Smooth muscle cell (in vitro differentiated cells): ENCODE results near the gene DNER. TPM values are rescaled to one million over a fixed set of nuclear protein-coding genes. Genes with fewer than 3 reads are reported as not detected.

Experiments used
- DNase-seq: peaks from one replicate; lab custom pipeline; 2025; ENCODE audit not compliant: unreplicated experiment; lab: John Stamatoyannopoulos, UW
- H2AFZ ChIP-seq: fragments of 200-600 bp; sonication (generic); 2 replicates; pipeline ENCODE4 v1.6.0; 2016; ENCODE audit warnings: antibody characterized with exemption, low read depth, mild to moderate bottlenecking
- H3F3A ChIP-seq: fragments of 200-600 bp; sonication (generic); 2 replicates; pipeline ENCODE4 v1.6.0; 2017; ENCODE audit warnings: antibody characterized with exemption, low read depth
- H3K27ac ChIP-seq: fragments of 200-600 bp; sonication (generic); 2 replicates; pipeline ENCODE4 v1.5.1; 2016; ENCODE audit warnings: low read depth, mild to moderate bottlenecking
- H3K27me3 ChIP-seq: fragments of 200-600 bp; sonication (generic); 2 replicates; pipeline ENCODE4 v1.6.1; 2016; ENCODE audit warnings: low read depth, mild to moderate bottlenecking
- H3K36me3 ChIP-seq: fragments of 200-600 bp; sonication (generic); 2 replicates; pipeline ENCODE4 v1.5.1; 2016; ENCODE audit warnings: low read depth
- H3K4me1 ChIP-seq: fragments of 200-600 bp; sonication (generic); 2 replicates; pipeline ENCODE4 v1.5.1; 2016; ENCODE audit warnings: low read depth
- H3K4me2 ChIP-seq: fragments of 200-600 bp; sonication (generic); 2 replicates; pipeline ENCODE4 v1.6.0; 2016; ENCODE audit warnings: mild to moderate bottlenecking
- H3K4me3 ChIP-seq: fragments of 200-600 bp; sonication (generic); 2 replicates; pipeline ENCODE4 v1.5.1; 2016; ENCODE audit warnings: mild to moderate bottlenecking
- H3K79me2 ChIP-seq: fragments of 200-600 bp; sonication (generic); 2 replicates; pipeline ENCODE4 v1.6.0; 2016; ENCODE audit warnings: low read depth, mild to moderate bottlenecking
- H3K9ac ChIP-seq: fragments of 200-600 bp; sonication (generic); 2 replicates; pipeline ENCODE4 v1.6.0; 2016; ENCODE audit warnings: low read depth
- H3K9me3 ChIP-seq: fragments of 200-600 bp; sonication (generic); replicated peaks from 2 replicates; pipeline ENCODE4 v1.5.1; 2016; ENCODE audit warnings: low read depth
- H4K20me1 ChIP-seq: fragments of 200-600 bp; sonication (generic); 2 replicates; pipeline ENCODE4 v1.6.0; 2016; ENCODE audit warnings: low read depth
- CTCF ChIP-seq: fragments of 200-600 bp; sonication (generic); IDR thresholded peaks from 2 replicates; pipeline ENCODE4 v1.5.1; 2017; ENCODE audit warnings: borderline replicate concordance, mild to moderate bottlenecking, antibody characterized with exemption; ENCODE audit not compliant: insufficient read depth, poor library complexity, severe bottlenecking
- WGBS: methylation state at CpG from one replicate; pipeline ENCODE4 v1.1.7; 2016; ENCODE audit warnings: low lambda C conversion rate; 5-methylcytosine and 5-hydroxymethylcytosine counted together
- polyA plus RNA-seq: library from polyadenylated mRNA; unstranded; fragments of >200 nt; fragmentation: Nextera tagmentation; extraction: Ambion mirVana; gene quantifications from 2 replicates; pipeline ENCODE4 v1.2.1, GENCODE V29; 2016
- total RNA-seq: library from RNA; depleted of rRNA; stranded (reverse); fragments of >200 nt; gene quantifications from 2 replicates; pipeline ENCODE4 v1.2.3, GENCODE V29; 2014

Gene DNER
- total and polyA plus RNA-seq, 2 experiments from 2014 or later, result 0.31 to 0.61 TPM

GRCh38 chr2:229601936-229602335, 112.4 kb downstream of the DNER start:
- no peak overlapping the region for H2AFZ ChIP-seq
- DNase-seq, result no peak
- H3F3A ChIP-seq, result no peaks in the 10 kb centered on the region
- H3K27me3 ChIP-seq, result peaks cover 4% of the 10 kb centered on the region
- no peak overlapping the region for H3K27ac ChIP-seq
- H3K4me2 ChIP-seq, result no peak overlapping the region
- no peaks in the 10 kb centered on the region for H4K20me1 ChIP-seq
- H3K36me3 ChIP-seq, result no peaks in the 10 kb centered on the region
- no peak overlapping the region for H3K4me3 ChIP-seq
- no peak for TF ChIP-seq CTCF
- H3K4me1 ChIP-seq, result no peaks in the 10 kb centered on the region
- no peaks in the 10 kb centered on the region for H3K79me2 ChIP-seq
- H3K9ac ChIP-seq, result no peak overlapping the region
- WGBS, result 88% methylated on average over 3 of the region's 3 CpGs
- no peaks in the 10 kb centered on the region for H3K9me3 ChIP-seq

- Histone ChIP-seq H3K79me2 (no peaks in the 10 kb centered on the region), H2AFZ (no peak overlapping the region), H3K27me3 (peaks cover 4% of the 10 kb centered on the region), H3K36me3 (no peaks in the 10 kb centered on the region), H3K4me1 (no peaks in the 10 kb centered on the region), H3K4me3 (no peak overlapping the region), H3K27ac (no peak overlapping the region), H3K9ac (no peak overlapping the region), H3K9me3 (no peaks in the 10 kb centered on the region), H3K4me2 (no peak overlapping the region), H3F3A (no peaks in the 10 kb centered on the region), H4K20me1 (no peaks in the 10 kb centered on the region)
- no peak for DNase-seq
- TF ChIP-seq CTCF, result no peak
- 76% methylated on average over 2 of the region's 2 CpGs for WGBS
Observed at GRCh38 chr2:229601396-229601795, 113.0 kb downstream of the DNER start.

GRCh38 chr2:229598227-229598626, 116.1 kb downstream of the DNER start:
- Histone ChIP-seq H3K27me3 (peaks cover 4% of the 10 kb centered on the region), H4K20me1 (no peaks in the 10 kb centered on the region), H3K4me1 (no peaks in the 10 kb centered on the region), H3K27ac (no peak overlapping the region), H3K36me3 (no peaks in the 10 kb centered on the region), H3K9me3 (no peaks in the 10 kb centered on the region), H3K9ac (no peak overlapping the region), H3K4me2 (no peak overlapping the region), H3K79me2 (no peaks in the 10 kb centered on the region), H3K4me3 (no peak overlapping the region), H3F3A (no peaks in the 10 kb centered on the region), H2AFZ (no peak overlapping the region)
- no peak for DNase-seq
- 70% methylated on average over 3 of the region's 3 CpGs for WGBS
- no peak for TF ChIP-seq CTCF

- Histone ChIP-seq H3K9ac (no peak overlapping the region), H3K4me2 (no peak overlapping the region), H4K20me1 (no peaks in the 10 kb centered on the region), H3K79me2 (no peaks in the 10 kb centered on the region), H3K9me3 (no peaks in the 10 kb centered on the region), H3K27ac (no peak overlapping the region), H2AFZ (no peak overlapping the region), H3K4me1 (no peaks in the 10 kb centered on the region), H3K4me3 (no peak overlapping the region), H3K27me3 (peaks cover 4% of the 10 kb centered on the region), H3K36me3 (no peaks in the 10 kb centered on the region), H3F3A (no peaks in the 10 kb centered on the region)
- 62% methylated on average over 7 of the region's 7 CpGs for WGBS
- no peak for DNase-seq
- no peak for TF ChIP-seq CTCF
Observed at GRCh38 chr2:229596796-229597195, 117.6 kb downstream of the DNER start.
